ENCODE measurements around the gene CENPT. TPM values are rescaled to one million over a fixed set of nuclear protein-coding genes. Genes with fewer than 3 reads are reported as not detected.
A peak's percentile ranks its signal among the peaks of the same experiment; 100 is the strongest.

Gene CENPT
- total and polyA plus RNA-seq, 2 of the 13 experiments (the other 11 are each of a cell fraction or from before 2014, with no cell fraction given): 40.9 to 43.3 TPM

DNA sequence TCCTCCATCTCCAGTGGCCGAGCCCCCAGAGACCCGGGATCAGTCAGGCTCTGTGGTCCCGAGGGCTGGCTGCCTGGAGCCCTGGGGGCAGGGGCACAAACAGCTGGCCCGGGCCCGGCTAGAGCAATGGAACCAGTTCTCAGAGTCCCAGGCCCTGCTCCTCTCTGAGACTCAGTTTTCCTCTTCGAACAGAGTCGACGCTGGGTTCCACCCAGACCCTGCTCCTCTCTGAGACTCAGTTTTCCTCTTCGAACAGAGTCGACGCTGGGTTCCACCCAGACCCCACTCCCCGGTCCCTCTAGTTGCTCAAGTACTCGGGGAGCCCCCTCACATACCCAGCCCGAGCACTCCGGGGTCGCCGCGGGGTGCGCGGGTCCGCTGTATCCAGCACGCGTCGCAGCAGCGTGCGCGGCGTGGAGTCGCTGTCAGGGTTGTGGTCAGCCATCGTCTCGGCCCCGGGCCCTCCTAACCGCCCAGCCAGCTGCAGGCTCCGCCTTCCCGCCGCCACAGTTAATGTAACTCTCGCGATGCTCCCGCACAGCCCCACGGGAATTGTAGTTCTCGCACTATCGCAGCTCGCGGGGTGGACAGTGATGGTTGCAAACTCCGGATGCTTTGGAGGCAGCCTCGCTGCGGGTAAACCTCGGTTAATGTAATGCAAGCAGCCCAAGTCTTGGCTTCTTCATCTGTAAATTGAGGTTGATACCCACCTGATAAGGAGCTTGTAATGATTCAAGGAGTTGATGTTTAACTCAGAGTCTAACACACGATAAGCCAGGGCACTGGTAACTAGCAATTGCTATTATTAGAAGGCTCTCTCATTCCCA lies 13.9 kb downstream of the CENPT start (continued):
- TF ChIP-seq CEBPB (IDR thresholded peaks at IDR 0.05; ENCODE audit: borderline replicate concordance, low read depth, low read length) (no peak), ZNF800 (CRISPR knock-in tag; IDR thresholded peaks at IDR 0.05) (0 out of 2 replicates have a peak, but pooled peaks have one; percentile 68), KAT8 (CRISPR knock-in tag; IDR thresholded peaks at IDR 0.05) (peak; percentile 93), POLR2G (IDR thresholded peaks at IDR 0.05; ENCODE audit: low read depth, low read length) (peak; percentile 97), ZFY (CRISPR knock-in tag; IDR thresholded peaks at IDR 0.05) (peak; percentile 92), ZNF839 (CRISPR knock-in tag; IDR thresholded peaks at IDR 0.05; ENCODE audit: borderline replicate concordance) (peak; percentile 93), TAF15 (IDR thresholded peaks at IDR 0.05; ENCODE audit: low read depth, low read length, poor library complexity, severe bottlenecking) (no peak), ZNF703 (CRISPR knock-in tag; IDR thresholded peaks at IDR 0.05; ENCODE audit: borderline replicate concordance) (peak; percentile 86; the same call in 1 of the 2 replicates), BHLHE40 (IDR thresholded peaks at IDR 0.05; ENCODE audit: low read length) (peak; percentile 7; the same call in 1 of the 2 replicates), ZNF138 (CRISPR knock-in tag; IDR thresholded peaks at IDR 0.05; ENCODE audit: low read depth) (0 out of 2 replicates have a peak, but pooled peaks have one; percentile 38), TBX2 (CRISPR knock-in tag; IDR thresholded peaks at IDR 0.05; ENCODE audit: borderline replicate concordance) (peak; percentile 81; the same call in 1 of the 2 replicates)
- TF ChIP-seq, protein P1, sequence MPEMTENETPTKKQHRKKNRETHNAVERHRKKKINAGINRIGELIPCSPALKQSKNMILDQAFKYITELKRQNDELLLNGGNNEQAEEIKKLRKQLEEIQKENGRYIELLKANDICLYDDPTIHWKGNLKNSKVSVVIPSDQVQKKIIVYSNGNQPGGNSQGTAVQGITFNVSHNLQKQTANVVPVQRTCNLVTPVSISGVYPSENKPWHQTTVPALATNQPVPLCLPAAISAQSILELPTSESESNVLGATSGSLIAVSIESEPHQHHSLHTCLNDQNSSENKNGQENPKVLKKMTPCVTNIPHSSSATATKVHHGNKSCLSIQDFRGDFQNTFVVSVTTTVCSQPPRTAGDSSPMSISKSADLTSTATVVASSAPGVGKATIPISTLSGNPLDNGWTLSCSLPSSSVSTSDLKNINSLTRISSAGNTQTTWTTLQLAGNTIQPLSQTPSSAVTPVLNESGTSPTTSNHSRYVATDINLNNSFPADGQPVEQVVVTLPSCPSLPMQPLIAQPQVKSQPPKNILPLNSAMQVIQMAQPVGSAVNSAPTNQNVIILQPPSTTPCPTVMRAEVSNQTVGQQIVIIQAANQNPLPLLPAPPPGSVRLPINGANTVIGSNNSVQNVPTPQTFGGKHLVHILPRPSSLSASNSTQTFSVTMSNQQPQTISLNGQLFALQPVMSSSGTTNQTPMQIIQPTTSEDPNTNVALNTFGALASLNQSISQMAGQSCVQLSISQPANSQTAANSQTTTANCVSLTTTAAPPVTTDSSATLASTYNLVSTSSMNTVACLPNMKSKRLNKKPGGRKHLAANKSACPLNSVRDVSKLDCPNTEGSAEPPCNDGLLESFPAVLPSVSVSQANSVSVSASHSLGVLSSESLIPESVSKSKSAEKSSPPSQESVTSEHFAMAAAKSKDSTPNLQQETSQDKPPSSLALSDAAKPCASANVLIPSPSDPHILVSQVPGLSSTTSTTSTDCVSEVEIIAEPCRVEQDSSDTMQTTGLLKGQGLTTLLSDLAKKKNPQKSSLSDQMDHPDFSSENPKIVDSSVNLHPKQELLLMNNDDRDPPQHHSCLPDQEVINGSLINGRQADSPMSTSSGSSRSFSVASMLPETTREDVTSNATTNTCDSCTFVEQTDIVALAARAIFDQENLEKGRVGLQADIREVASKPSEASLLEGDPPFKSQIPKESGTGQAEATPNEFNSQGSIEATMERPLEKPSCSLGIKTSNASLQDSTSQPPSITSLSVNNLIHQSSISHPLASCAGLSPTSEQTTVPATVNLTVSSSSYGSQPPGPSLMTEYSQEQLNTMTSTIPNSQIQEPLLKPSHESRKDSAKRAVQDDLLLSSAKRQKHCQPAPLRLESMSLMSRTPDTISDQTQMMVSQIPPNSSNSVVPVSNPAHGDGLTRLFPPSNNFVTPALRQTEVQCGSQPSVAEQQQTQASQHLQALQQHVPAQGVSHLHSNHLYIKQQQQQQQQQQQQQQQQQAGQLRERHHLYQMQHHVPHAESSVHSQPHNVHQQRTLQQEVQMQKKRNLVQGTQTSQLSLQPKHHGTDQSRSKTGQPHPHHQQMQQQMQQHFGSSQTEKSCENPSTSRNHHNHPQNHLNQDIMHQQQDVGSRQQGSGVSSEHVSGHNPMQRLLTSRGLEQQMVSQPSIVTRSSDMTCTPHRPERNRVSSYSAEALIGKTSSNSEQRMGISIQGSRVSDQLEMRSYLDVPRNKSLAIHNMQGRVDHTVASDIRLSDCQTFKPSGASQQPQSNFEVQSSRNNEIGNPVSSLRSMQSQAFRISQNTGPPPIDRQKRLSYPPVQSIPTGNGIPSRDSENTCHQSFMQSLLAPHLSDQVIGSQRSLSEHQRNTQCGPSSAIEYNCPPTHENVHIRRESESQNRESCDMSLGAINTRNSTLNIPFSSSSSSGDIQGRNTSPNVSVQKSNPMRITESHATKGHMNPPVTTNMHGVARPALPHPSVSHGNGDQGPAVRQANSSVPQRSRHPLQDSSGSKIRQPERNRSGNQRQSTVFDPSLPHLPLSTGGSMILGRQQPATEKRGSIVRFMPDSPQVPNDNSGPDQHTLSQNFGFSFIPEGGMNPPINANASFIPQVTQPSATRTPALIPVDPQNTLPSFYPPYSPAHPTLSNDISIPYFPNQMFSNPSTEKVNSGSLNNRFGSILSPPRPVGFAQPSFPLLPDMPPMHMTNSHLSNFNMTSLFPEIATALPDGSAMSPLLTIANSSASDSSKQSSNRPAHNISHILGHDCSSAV (CRISPR knock-in tag; IDR thresholded peaks at IDR 0.05; ENCODE audit: borderline replicate concordance): 0 out of 2 replicates have a peak, but pooled peaks have one; percentile 51
